Measurements from ENCODE around the gene TEAD1.

GRCh38 chr11:12983336-12983735 lies 309.1 kb downstream of the TEAD1 start:
- no peak for TF ChIP-seq CTCF (conservative IDR thresholded peaks at IDR 0.05; ENCODE audit: low read length)
- TF ChIP-seq EZH2phosphoT487 (IDR thresholded peaks at IDR 0.05; ENCODE audit: borderline replicate concordance, low read depth, low read length): no peak
